OCI-LY3 (cell line): Measurements from ENCODE around the gene GADD45GIP1.

Experiments used
- EZH2phosphoT487 ChIP-seq: fragments of 200-600 bp; shearing (Covaris generic); IDR thresholded peaks from 2 replicates; pipeline ENCODE4 v1.6.1; 2018; ENCODE audit warnings: antibody characterized with exemption, mixed run types, low read depth
- TF ChIP-seq, protein P1 (sequence below): fragments of 200-600, 300-600 bp; sonication (generic); IDR thresholded peaks from 2 replicates; pipeline ENCODE4 v1.5.1; 2014; ENCODE audit warnings: antibody characterized with exemption, low read length, low read depth

DNA sequence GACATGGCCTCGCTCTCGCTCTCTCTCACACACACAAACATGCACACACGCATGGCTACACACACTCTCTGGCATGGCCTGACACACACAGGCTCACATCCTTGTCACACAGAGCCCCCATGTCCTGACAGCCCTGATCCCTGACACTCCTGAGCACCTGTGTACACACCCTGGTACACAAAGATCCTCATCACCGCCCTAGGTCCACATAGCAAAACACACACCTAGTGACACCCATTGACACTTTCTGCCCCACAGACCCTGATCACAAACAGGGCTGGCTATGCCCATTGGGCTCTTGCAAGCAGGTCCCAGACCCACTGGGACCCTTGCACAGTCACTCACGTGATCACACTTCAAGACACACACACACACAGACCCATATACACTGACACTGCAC, 34.3 kb upstream of the GADD45GIP1 start:
- TF ChIP-seq, protein P1, sequence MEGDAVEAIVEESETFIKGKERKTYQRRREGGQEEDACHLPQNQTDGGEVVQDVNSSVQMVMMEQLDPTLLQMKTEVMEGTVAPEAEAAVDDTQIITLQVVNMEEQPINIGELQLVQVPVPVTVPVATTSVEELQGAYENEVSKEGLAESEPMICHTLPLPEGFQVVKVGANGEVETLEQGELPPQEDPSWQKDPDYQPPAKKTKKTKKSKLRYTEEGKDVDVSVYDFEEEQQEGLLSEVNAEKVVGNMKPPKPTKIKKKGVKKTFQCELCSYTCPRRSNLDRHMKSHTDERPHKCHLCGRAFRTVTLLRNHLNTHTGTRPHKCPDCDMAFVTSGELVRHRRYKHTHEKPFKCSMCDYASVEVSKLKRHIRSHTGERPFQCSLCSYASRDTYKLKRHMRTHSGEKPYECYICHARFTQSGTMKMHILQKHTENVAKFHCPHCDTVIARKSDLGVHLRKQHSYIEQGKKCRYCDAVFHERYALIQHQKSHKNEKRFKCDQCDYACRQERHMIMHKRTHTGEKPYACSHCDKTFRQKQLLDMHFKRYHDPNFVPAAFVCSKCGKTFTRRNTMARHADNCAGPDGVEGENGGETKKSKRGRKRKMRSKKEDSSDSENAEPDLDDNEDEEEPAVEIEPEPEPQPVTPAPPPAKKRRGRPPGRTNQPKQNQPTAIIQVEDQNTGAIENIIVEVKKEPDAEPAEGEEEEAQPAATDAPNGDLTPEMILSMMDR, result no peak
- no peak for TF ChIP-seq EZH2phosphoT487
